WTC11 (cell line): ENCODE data around the gene MSI2. TPM values are rescaled to one million over a fixed set of nuclear protein-coding genes. Genes with fewer than 3 reads are reported as not detected.

Source experiments
- ATAC-seq: fragments of 200-7000 bp; cut with Tn5 transposase; 2 replicates; pipeline ENCODE4 v1.10.0; 2021; ENCODE audit warnings: mild to moderate bottlenecking, moderate library complexity
- CTCF ChIA-PET: fragments of 300-600 bp; sonication (Branson Sonifier 250); formaldehyde crosslinking; loops from one replicate; lab custom pipeline; 2021; ENCODE audit warnings: antibody characterized with exemption; lab: Charles Lee
- POLR2A ChIA-PET: fragments of 350-600 bp; sonication (Branson Sonifier 250); formaldehyde crosslinking; loops from one replicate; lab custom pipeline; 2021; ENCODE audit warnings: antibody characterized with exemption; lab: Charles Lee
- DNase-seq: peaks from one replicate; pipeline ENCODE4 v3.0.0; 2021; ENCODE audit warnings: low spot score
- H3K27ac Mint-ChIP-seq: 2 replicates; pipeline ENCODE4 v1.8.0; 2021; ENCODE audit warnings: mixed read lengths
- H3K27me3 Mint-ChIP-seq: 2 replicates; pipeline ENCODE4 v1.8.0; 2021; ENCODE audit warnings: low read depth, mild to moderate bottlenecking, moderate library complexity, mixed read lengths
- H3K36me3 Mint-ChIP-seq: 2 replicates; pipeline ENCODE4 v1.8.0; 2021; ENCODE audit warnings: mixed read lengths
- H3K4me1 Mint-ChIP-seq: 2 replicates; pipeline ENCODE4 v1.8.0; 2022; ENCODE audit warnings: mixed read lengths
- H3K4me3 Mint-ChIP-seq: 2 replicates; pipeline ENCODE4 v1.8.0; 2021; ENCODE audit warnings: mild to moderate bottlenecking, moderate library complexity, mixed read lengths
- H3K9me3 Mint-ChIP-seq: 2 replicates; pipeline ENCODE4 v1.8.0; 2021; ENCODE audit warnings: mixed read lengths
- CDX4 ChIP-seq: fragments of 250-450 bp; sonication (Bioruptor Pico); IDR thresholded peaks from 2 replicates; pipeline ENCODE4 v1.9.0; 2021; ENCODE audit warnings: moderate library complexity, mild to moderate bottlenecking, inconsistent platforms, borderline replicate concordance
- CTCF ChIP-seq: fragments of 200-600 bp; IDR thresholded peaks from 2 replicates; pipeline ENCODE4 v1.8.0; 2022; ENCODE audit warnings: antibody characterized with exemption
- ELF4 ChIP-seq: sonication (generic); formaldehyde crosslinking; IDR thresholded peaks from 2 replicates; pipeline ENCODE4 v1.8.1; 2022; ENCODE audit warnings: low read depth, mild to moderate bottlenecking, moderate library complexity, missing genetic modification reagents
- EMX1 ChIP-seq: fragments of 250-450 bp; sonication (Bioruptor Pico); IDR thresholded peaks from 2 replicates; pipeline ENCODE4 v1.8.0; 2021; ENCODE audit warnings: mild to moderate bottlenecking
- FOXJ3 ChIP-seq: sonication (generic); formaldehyde crosslinking; IDR thresholded peaks from 2 replicates; pipeline ENCODE4 v1.9.0; 2021; ENCODE audit warnings: missing genetic modification reagents, mild to moderate bottlenecking, borderline replicate concordance
- FOXP1 ChIP-seq: sonication (generic); formaldehyde crosslinking; IDR thresholded peaks from 2 replicates; pipeline ENCODE4 v1.8.0; 2022; ENCODE audit warnings: missing genetic modification reagents, mild to moderate bottlenecking, moderate library complexity, borderline replicate concordance
- HMGXB4 ChIP-seq: sonication (generic); formaldehyde crosslinking; IDR thresholded peaks from 2 replicates; pipeline ENCODE4 v1.8.1; 2023; ENCODE audit warnings: mild to moderate bottlenecking, moderate library complexity, missing genetic modification reagents
- IRF1 ChIP-seq: sonication (generic); formaldehyde crosslinking; IDR thresholded peaks from 2 replicates; pipeline ENCODE4 v1.8.0; 2023; ENCODE audit warnings: missing genetic modification reagents
- IRF2 ChIP-seq: sonication (generic); formaldehyde crosslinking; IDR thresholded peaks from 2 replicates; pipeline ENCODE4 v1.8.0; 2022; ENCODE audit warnings: low read depth, missing genetic modification reagents, borderline replicate concordance
- JAZF1 ChIP-seq: fragments of 250-450 bp; sonication (Bioruptor Pico); IDR thresholded peaks from 2 replicates; pipeline ENCODE4 v1.9.0; 2021; ENCODE audit warnings: moderate library complexity, mild to moderate bottlenecking, inconsistent platforms
- MAX ChIP-seq: sonication (generic); formaldehyde crosslinking; IDR thresholded peaks from 2 replicates; pipeline ENCODE4 v1.8.0; 2022; ENCODE audit warnings: mild to moderate bottlenecking, missing genetic modification reagents
- MXD4 ChIP-seq: fragments of 250-450 bp; sonication (Bioruptor Pico); IDR thresholded peaks from 2 replicates; pipeline ENCODE4 v1.8.0; 2021; ENCODE audit warnings: mild to moderate bottlenecking, moderate library complexity, borderline replicate concordance
- MYBL2 ChIP-seq: sonication (generic); formaldehyde crosslinking; IDR thresholded peaks from 2 replicates; pipeline ENCODE4 v1.8.1; 2023; ENCODE audit warnings: mild to moderate bottlenecking, moderate library complexity, missing genetic modification reagents
- PRDM15 ChIP-seq: sonication (generic); formaldehyde crosslinking; IDR thresholded peaks from 2 replicates; pipeline ENCODE4 v1.8.0; 2022; ENCODE audit warnings: missing genetic modification reagents
- TEAD1 ChIP-seq: sonication (generic); formaldehyde crosslinking; IDR thresholded peaks from 2 replicates; pipeline ENCODE4 v1.8.0; 2022; ENCODE audit warnings: mild to moderate bottlenecking, missing genetic modification reagents
- ZBTB21 ChIP-seq: sonication (generic); formaldehyde crosslinking; IDR thresholded peaks from 2 replicates; pipeline ENCODE4 v1.8.1; 2023; ENCODE audit warnings: mild to moderate bottlenecking, missing genetic modification reagents, borderline replicate concordance
- ZBTB43 ChIP-seq: sonication (generic); formaldehyde crosslinking; IDR thresholded peaks from 2 replicates; pipeline ENCODE4 v1.8.1; 2023; ENCODE audit warnings: mild to moderate bottlenecking, missing genetic modification reagents
- ZMAT4 ChIP-seq: fragments of 250-450 bp; sonication (Bioruptor Pico); IDR thresholded peaks from 2 replicates; pipeline ENCODE4 v1.9.0; 2021; ENCODE audit warnings: mild to moderate bottlenecking
- ZNF232 ChIP-seq: sonication (generic); formaldehyde crosslinking; IDR thresholded peaks from 2 replicates; pipeline ENCODE4 v1.8.0; 2022; ENCODE audit warnings: mild to moderate bottlenecking, missing genetic modification reagents
- ZNF317 ChIP-seq: sonication (generic); formaldehyde crosslinking; IDR thresholded peaks from 2 replicates; pipeline ENCODE4 v1.8.1; 2023; ENCODE audit warnings: low read depth, mild to moderate bottlenecking, moderate library complexity, missing genetic modification reagents, borderline replicate concordance
- ZNF396 ChIP-seq: fragments of 250-450 bp; sonication (Bioruptor Pico); IDR thresholded peaks from 2 replicates; pipeline ENCODE4 v1.8.0; 2021; ENCODE audit warnings: mild to moderate bottlenecking, moderate library complexity, borderline replicate concordance
- ZNF671 ChIP-seq: fragments of 250-450 bp; sonication (Bioruptor Pico); IDR thresholded peaks from 2 replicates; pipeline ENCODE4 v1.8.0; 2021; ENCODE audit warnings: mild to moderate bottlenecking
- total RNA-seq: library from RNA; stranded (reverse); gene quantifications from 3 replicates; pipeline ENCODE4 v1.2.3, GENCODE V29; 2021

The MSI2 gene
- total RNA-seq, 1 experiment from 2014 or later = 82.1 TPM

- DNase-seq = no peak
- ATAC-seq = no peak
- Mint-ChIP-seq H3K9me3 (peaks cover under 1% of the 10 kb centered on the region), H3K4me1 (peaks cover 48% of the 10 kb centered on the region), H3K27ac (peak overlapping the region; percentile 93), H3K4me3 (no peak overlapping the region; the same call in 1 of the 2 replicates), H3K27me3 (no peaks in the 10 kb centered on the region; the same call in 1 of the 2 replicates), H3K36me3 (peaks cover 14% of the 10 kb centered on the region)
- CTCF ChIA-PET = interaction anchor here (0.7 to 1.4 kb wide), 5 partner anchors 98 to 247 kb away, joined by 3 to 4 read pairs (median 3); no protein-coding TSS in a partner anchor
- POLR2A ChIA-PET = no interaction called here
- TF ChIP-seq ZNF396 (CRISPR knock-in tag) = no peak
- TF ChIP-seq TEAD1 = no peak
- no peak for TF ChIP-seq ZNF317 (CRISPR knock-in tag)
- no peak for TF ChIP-seq MAX (CRISPR knock-in tag)
- TF ChIP-seq MXD4 (CRISPR knock-in tag) = no peak
- no peak for TF ChIP-seq EMX1
- TF ChIP-seq ZNF232 (CRISPR knock-in tag) = no peak
- no peak for TF ChIP-seq ZMAT4 (CRISPR knock-in tag)
- no peak for TF ChIP-seq PRDM15 (CRISPR knock-in tag)
- TF ChIP-seq IRF1 (CRISPR knock-in tag) = no peak
- no peak for TF ChIP-seq FOXJ3
- no peak for TF ChIP-seq FOXP1
- no peak for TF ChIP-seq CDX4 (CRISPR knock-in tag)
- TF ChIP-seq MYBL2 (CRISPR knock-in tag) = no peak
- TF ChIP-seq ZBTB21 (CRISPR knock-in tag) = no peak
- TF ChIP-seq JAZF1 (CRISPR knock-in tag) = no peak
Measured at GRCh38 chr17:57341611-57342540, 85.6 kb downstream of the MSI2 start.

- ChIA-PET CTCF (interaction anchor here (0.7 to 1.3 kb wide), 2 partner anchors 20 to 100 kb away, joined by 3 to 4 read pairs; no protein-coding TSS in a partner anchor), POLR2A (no interaction called here)
- DNase-seq (no peak), ATAC-seq (no peak)
- Mint-ChIP-seq H3K4me3 (no peak overlapping the region), H3K27ac (no peak overlapping the region), H3K27me3 (no peaks in the 10 kb centered on the region; the same call in 1 of the 2 replicates), H3K4me1 (peaks cover 48% of the 10 kb centered on the region), H3K9me3 (no peaks in the 10 kb centered on the region), H3K36me3 (peaks cover 20% of the 10 kb centered on the region)
- TF ChIP-seq ZNF671 (no peak), CTCF (no peak), FOXP1 (no peak), ZBTB43 (CRISPR knock-in tag) (no peak), IRF2 (CRISPR knock-in tag) (no peak), ELF4 (no peak), ZBTB21 (CRISPR knock-in tag) (no peak), ZNF396 (CRISPR knock-in tag) (no peak), HMGXB4 (CRISPR knock-in tag) (no peak)
Measured at GRCh38 chr17:57342963-57343589, 86.8 kb downstream of the MSI2 start.
